ENCODE results near the gene MYO1D. TPM values are rescaled to one million over a fixed set of nuclear protein-coding genes. Genes with fewer than 3 reads are reported as not detected.

Gene MYO1D
- total RNA-seq, 1 experiment from 2014 or later, result 5.6 TPM

DNA sequence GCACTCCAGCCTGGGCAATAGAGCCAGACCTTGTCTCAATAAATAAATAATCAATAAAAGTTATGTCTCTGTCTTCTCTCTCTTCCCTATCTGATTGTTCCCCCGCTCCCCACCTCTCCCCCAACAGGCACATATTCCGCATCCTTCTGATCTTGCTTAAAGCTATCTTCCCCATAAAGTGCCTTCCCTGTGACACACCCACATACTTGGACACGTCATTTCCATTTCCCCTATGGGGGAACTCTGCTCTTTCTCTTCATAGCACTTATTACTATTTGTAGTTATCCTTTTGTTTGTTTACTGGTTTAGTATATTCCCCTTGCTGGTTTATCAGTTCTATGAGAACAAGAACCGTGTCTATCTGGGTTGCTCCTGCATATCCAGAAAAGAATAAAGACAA is 14.9 kb downstream of the MYO1D start:
- H3K4me2 ChIP-seq (ENCODE audit: low read depth, low read length, poor library complexity, severe bottlenecking), result no peak overlapping the region
- no peak overlapping the region for H2AFZ ChIP-seq (ENCODE audit: low read length)
- H3K9ac ChIP-seq (ENCODE audit: low read length), result no peak overlapping the region
- no peaks in the 10 kb centered on the region for H3K36me3 ChIP-seq (ENCODE audit: insufficient read depth, low read length)
- H3K9me3 ChIP-seq (ENCODE audit: low read length), result no peaks in the 10 kb centered on the region
- H3K27ac ChIP-seq (ENCODE audit: low read length), result no peak overlapping the region
- H3K4me3 ChIP-seq (ENCODE audit: low read length), result no peak overlapping the region
- H4K20me1 ChIP-seq (ENCODE audit: insufficient read depth, low read depth, low read length), result no peaks in the 10 kb centered on the region
- no peaks in the 10 kb centered on the region for H3K27me3 ChIP-seq (ENCODE audit: low read length)
- no peaks in the 10 kb centered on the region for H3K4me1 ChIP-seq (ENCODE audit: low read length)
- no peaks in the 10 kb centered on the region for H3K79me2 ChIP-seq (ENCODE audit: low read length)
- no peak for DNase-seq
- no peaks in the 10 kb centered on the region for H3K9me2 ChIP-seq (replicated peaks; ENCODE audit: insufficient read depth, low read length)

DNA sequence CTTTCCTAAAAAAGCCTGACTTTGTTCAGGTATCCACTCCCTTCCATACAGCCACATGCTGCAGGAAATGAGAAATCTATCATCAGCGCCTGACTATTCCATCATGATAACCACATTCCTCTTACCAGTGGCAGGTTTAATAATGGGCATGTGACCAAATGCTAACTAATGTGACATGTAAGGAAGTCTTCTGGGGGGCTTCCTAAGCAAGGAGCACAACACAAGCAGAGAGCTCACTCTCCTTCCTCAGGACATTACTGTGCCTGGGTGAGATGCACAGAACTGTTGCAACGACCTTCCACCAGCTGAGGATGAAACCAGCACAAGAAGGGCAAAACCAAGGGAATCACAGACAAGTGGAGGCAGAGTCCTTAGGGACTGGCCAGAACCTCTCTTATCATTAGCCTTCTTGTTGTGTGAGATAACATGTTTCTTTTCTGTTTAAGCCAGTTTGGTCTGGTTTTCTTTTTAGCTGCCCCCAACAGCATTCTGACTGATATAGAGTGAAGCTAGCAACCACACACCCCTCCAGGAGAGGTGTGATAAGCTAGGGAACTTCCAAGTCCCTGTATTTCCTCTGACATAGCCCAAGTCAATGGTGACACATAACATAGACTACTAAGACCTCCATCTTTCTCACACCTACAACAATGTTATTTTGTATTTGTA is 16.9 kb downstream of the MYO1D start:
- Histone ChIP-seq H3K4me1 (ENCODE audit: low read length) (no peaks in the 10 kb centered on the region), H3K9me2 (replicated peaks; ENCODE audit: insufficient read depth, low read length) (no peaks in the 10 kb centered on the region), H3K9me3 (ENCODE audit: low read length) (no peaks in the 10 kb centered on the region), H3K4me3 (ENCODE audit: low read length) (no peak overlapping the region), H3K79me2 (ENCODE audit: low read length) (no peaks in the 10 kb centered on the region), H3K36me3 (ENCODE audit: insufficient read depth, low read length) (no peaks in the 10 kb centered on the region), H3K27me3 (ENCODE audit: low read length) (no peaks in the 10 kb centered on the region), H4K20me1 (ENCODE audit: insufficient read depth, low read depth, low read length) (no peaks in the 10 kb centered on the region), H2AFZ (ENCODE audit: low read length) (no peak overlapping the region), H3K9ac (ENCODE audit: low read length) (no peak overlapping the region), H3K27ac (ENCODE audit: low read length) (no peak overlapping the region), H3K4me2 (ENCODE audit: low read depth, low read length, poor library complexity, severe bottlenecking) (no peak overlapping the region)
- no peak for DNase-seq

DNA sequence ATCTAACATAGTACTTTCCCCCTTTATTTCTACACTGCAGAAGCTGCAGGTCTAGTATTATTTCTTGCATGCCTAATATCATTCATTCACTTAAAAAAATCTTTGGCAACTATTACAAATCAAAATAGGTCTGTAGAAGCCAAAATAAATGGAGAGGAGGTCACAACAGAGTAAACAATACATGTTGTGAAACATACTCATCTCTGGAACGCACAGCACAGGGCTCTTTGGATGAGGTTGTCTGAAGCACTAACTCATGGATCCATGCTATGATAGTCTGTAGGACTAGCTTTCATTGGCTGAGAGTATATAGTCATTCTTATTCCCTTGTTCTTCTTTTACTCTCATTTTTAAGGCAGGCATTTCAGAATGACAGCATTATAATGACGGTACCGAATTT is 21.3 kb downstream of the MYO1D start:
- Histone ChIP-seq H3K79me2 (ENCODE audit: low read length) (no peaks in the 10 kb centered on the region), H3K4me2 (ENCODE audit: low read depth, low read length, poor library complexity, severe bottlenecking) (no peak overlapping the region), H3K9ac (ENCODE audit: low read length) (no peak overlapping the region), H3K4me1 (ENCODE audit: low read length) (no peaks in the 10 kb centered on the region), H3K36me3 (ENCODE audit: insufficient read depth, low read length) (no peaks in the 10 kb centered on the region), H4K20me1 (ENCODE audit: insufficient read depth, low read depth, low read length) (no peaks in the 10 kb centered on the region), H3K9me3 (ENCODE audit: low read length) (no peaks in the 10 kb centered on the region), H3K4me3 (ENCODE audit: low read length) (no peak overlapping the region), H3K27me3 (ENCODE audit: low read length) (no peaks in the 10 kb centered on the region), H2AFZ (ENCODE audit: low read length) (no peak overlapping the region), H3K27ac (ENCODE audit: low read length) (no peak overlapping the region), H3K9me2 (replicated peaks; ENCODE audit: insufficient read depth, low read length) (no peaks in the 10 kb centered on the region)
- no peak for DNase-seq

DNA sequence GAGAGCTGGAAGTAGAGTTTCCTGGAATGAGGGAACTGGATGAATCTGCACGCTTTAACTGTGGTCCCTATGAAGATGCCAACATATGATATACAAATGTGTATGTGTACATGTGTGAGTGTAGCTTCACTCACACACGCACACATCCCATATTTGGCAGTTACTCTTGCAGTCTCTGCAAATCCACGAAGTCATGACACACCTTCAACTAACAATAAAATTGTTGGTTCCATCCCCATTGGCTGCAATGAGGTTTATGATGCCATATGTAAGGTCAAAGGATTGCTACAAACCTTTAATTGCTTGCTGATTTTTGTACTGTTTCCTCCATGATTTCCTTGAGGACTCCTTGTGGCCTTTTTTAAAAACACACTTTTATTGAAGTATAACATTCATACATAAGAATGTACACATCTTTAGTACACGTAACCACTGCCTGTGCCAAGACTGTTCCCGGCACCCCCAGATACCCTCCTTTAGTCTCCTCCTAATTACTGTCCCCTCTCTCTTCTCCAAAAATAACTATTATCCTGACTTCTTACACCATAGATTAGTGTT is 22.0 kb downstream of the MYO1D start:
- no peak overlapping the region for H3K4me3 ChIP-seq (ENCODE audit: low read length)
- DNase-seq, result no peak
- H3K27ac ChIP-seq (ENCODE audit: low read length), result no peak overlapping the region
- H3K9me2 ChIP-seq (replicated peaks; ENCODE audit: insufficient read depth, low read length), result no peaks in the 10 kb centered on the region
- no peaks in the 10 kb centered on the region for H4K20me1 ChIP-seq (ENCODE audit: insufficient read depth, low read depth, low read length)
- no peaks in the 10 kb centered on the region for H3K9me3 ChIP-seq (ENCODE audit: low read length)
- no peaks in the 10 kb centered on the region for H3K27me3 ChIP-seq (ENCODE audit: low read length)
- no peaks in the 10 kb centered on the region for H3K36me3 ChIP-seq (ENCODE audit: insufficient read depth, low read length)
- no peak overlapping the region for H3K4me2 ChIP-seq (ENCODE audit: low read depth, low read length, poor library complexity, severe bottlenecking)
- no peaks in the 10 kb centered on the region for H3K4me1 ChIP-seq (ENCODE audit: low read length)
- H2AFZ ChIP-seq (ENCODE audit: low read length), result no peak overlapping the region
- H3K79me2 ChIP-seq (ENCODE audit: low read length), result no peaks in the 10 kb centered on the region
- H3K9ac ChIP-seq (ENCODE audit: low read length), result no peak overlapping the region

DNA sequence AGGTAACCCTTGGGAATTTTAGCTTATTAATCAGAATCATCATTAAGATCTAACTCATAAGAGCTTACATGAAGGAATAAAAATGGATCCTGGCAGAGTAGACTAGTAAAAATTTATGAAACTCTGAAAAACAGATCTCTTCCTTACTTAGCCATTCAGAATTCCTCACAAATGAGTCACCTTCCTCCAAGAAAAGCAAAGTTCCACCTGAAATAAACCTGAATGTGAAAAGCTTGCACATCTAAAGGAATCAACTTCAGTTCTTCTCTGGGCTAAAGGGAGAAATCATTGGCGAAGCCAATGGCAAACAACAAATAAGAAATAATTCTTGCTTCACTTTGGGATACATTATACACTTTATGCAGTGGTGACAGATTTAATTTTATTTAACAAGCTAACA is 22.7 kb downstream of the MYO1D start:
- no peaks in the 10 kb centered on the region for H4K20me1 ChIP-seq (ENCODE audit: insufficient read depth, low read depth, low read length)
- H3K4me2 ChIP-seq (ENCODE audit: low read depth, low read length, poor library complexity, severe bottlenecking), result no peak overlapping the region
- H3K4me1 ChIP-seq (ENCODE audit: low read length), result no peaks in the 10 kb centered on the region
- no peaks in the 10 kb centered on the region for H3K79me2 ChIP-seq (ENCODE audit: low read length)
- H3K9me2 ChIP-seq (replicated peaks; ENCODE audit: insufficient read depth, low read length), result no peaks in the 10 kb centered on the region
- H3K9ac ChIP-seq (ENCODE audit: low read length), result no peak overlapping the region
- no peak for DNase-seq
- no peaks in the 10 kb centered on the region for H3K9me3 ChIP-seq (ENCODE audit: low read length)
- H2AFZ ChIP-seq (ENCODE audit: low read length), result no peak overlapping the region
- no peaks in the 10 kb centered on the region for H3K27me3 ChIP-seq (ENCODE audit: low read length)
- H3K27ac ChIP-seq (ENCODE audit: low read length), result no peak overlapping the region
- H3K4me3 ChIP-seq (ENCODE audit: low read length), result no peak overlapping the region
- no peaks in the 10 kb centered on the region for H3K36me3 ChIP-seq (ENCODE audit: insufficient read depth, low read length)

DNA sequence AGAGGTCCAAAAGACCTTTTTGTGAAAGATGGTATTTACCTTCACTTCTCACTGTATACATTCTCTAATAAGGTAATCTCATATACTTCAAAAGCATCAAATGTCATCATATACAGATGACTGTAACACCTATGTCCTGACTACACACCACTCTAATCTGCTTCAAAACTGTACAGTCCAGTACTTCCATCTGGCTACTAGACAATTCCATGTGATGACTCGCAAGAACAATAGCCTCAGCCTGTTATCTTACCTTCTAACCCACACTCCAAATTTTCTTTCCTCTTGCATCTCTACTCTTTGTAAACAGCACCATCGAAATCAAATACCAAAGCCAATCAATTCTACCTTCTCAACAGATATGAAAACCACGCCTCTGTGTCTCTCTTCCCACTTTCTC is 24.1 kb downstream of the MYO1D start:
- Histone ChIP-seq H3K4me3 (ENCODE audit: low read length) (no peak overlapping the region), H3K79me2 (ENCODE audit: low read length) (no peaks in the 10 kb centered on the region), H3K4me2 (ENCODE audit: low read depth, low read length, poor library complexity, severe bottlenecking) (no peak overlapping the region), H3K9ac (ENCODE audit: low read length) (no peak overlapping the region), H4K20me1 (ENCODE audit: insufficient read depth, low read depth, low read length) (no peaks in the 10 kb centered on the region), H3K27ac (ENCODE audit: low read length) (no peak overlapping the region), H3K4me1 (ENCODE audit: low read length) (no peaks in the 10 kb centered on the region), H3K9me2 (replicated peaks; ENCODE audit: insufficient read depth, low read length) (no peaks in the 10 kb centered on the region), H3K27me3 (ENCODE audit: low read length) (no peaks in the 10 kb centered on the region), H2AFZ (ENCODE audit: low read length) (no peak overlapping the region), H3K36me3 (ENCODE audit: insufficient read depth, low read length) (no peaks in the 10 kb centered on the region), H3K9me3 (ENCODE audit: low read length) (no peaks in the 10 kb centered on the region)
- DNase-seq, result no peak

DNA sequence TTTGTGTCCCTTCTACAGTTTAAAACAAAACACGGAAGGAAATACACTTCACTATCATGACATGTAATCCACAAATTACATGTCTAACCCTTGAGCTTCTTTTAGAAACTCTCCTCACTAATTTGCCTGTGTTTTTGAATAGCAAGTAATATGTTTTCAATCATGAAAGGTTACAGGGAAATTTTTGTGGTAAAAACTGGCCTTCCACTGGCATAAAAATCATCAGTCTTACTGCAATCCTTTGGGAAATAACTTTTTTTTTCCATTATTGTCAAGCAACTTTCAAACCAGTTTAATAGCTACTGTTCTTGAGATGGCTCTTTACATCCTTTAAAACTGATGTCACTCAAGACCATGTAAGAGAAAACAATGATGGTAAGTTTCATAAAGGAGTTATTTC is 27.0 kb downstream of the MYO1D start:
- H3K79me2 ChIP-seq (ENCODE audit: low read length), result no peaks in the 10 kb centered on the region
- no peak overlapping the region for H2AFZ ChIP-seq (ENCODE audit: low read length)
- no peaks in the 10 kb centered on the region for H3K9me2 ChIP-seq (replicated peaks; ENCODE audit: insufficient read depth, low read length)
- no peaks in the 10 kb centered on the region for H3K27me3 ChIP-seq (ENCODE audit: low read length)
- DNase-seq, result no peak
- no peak overlapping the region for H3K4me3 ChIP-seq (ENCODE audit: low read length)
- H3K9ac ChIP-seq (ENCODE audit: low read length), result no peak overlapping the region
- no peaks in the 10 kb centered on the region for H3K9me3 ChIP-seq (ENCODE audit: low read length)
- H3K4me1 ChIP-seq (ENCODE audit: low read length), result no peaks in the 10 kb centered on the region
- H3K4me2 ChIP-seq (ENCODE audit: low read depth, low read length, poor library complexity, severe bottlenecking), result no peak overlapping the region
- H4K20me1 ChIP-seq (ENCODE audit: insufficient read depth, low read depth, low read length), result no peaks in the 10 kb centered on the region
- H3K27ac ChIP-seq (ENCODE audit: low read length), result no peak overlapping the region
- H3K36me3 ChIP-seq (ENCODE audit: insufficient read depth, low read length), result no peaks in the 10 kb centered on the region

DNA sequence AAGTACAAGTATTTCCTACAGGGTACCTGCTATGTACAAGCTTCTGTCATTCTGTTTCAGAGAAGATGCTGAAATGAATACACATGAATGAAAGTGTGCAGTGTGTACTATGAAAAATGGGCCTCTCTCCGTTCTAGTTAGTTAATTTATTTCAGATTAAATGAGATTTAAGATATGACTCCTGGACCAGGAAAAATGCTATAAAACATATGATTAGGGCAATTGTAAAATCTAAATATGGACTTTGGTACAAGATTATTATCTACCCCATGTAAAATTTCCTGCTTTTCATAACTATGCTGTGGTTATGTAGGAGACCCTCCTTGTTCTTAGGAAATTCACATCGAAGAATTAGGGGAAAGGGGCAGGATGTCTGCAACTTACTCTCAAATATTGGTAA is 28.9 kb downstream of the MYO1D start:
- no peak overlapping the region for H2AFZ ChIP-seq (ENCODE audit: low read length)
- no peaks in the 10 kb centered on the region for H3K4me1 ChIP-seq (ENCODE audit: low read length)
- H3K4me2 ChIP-seq (ENCODE audit: low read depth, low read length, poor library complexity, severe bottlenecking), result no peak overlapping the region
- no peaks in the 10 kb centered on the region for H3K36me3 ChIP-seq (ENCODE audit: insufficient read depth, low read length)
- no peaks in the 10 kb centered on the region for H3K27me3 ChIP-seq (ENCODE audit: low read length)
- no peak overlapping the region for H3K27ac ChIP-seq (ENCODE audit: low read length)
- H3K79me2 ChIP-seq (ENCODE audit: low read length), result no peaks in the 10 kb centered on the region
- no peak for DNase-seq
- H3K9me2 ChIP-seq (replicated peaks; ENCODE audit: insufficient read depth, low read length), result no peaks in the 10 kb centered on the region
- no peaks in the 10 kb centered on the region for H3K9me3 ChIP-seq (ENCODE audit: low read length)
- no peak overlapping the region for H3K9ac ChIP-seq (ENCODE audit: low read length)
- no peaks in the 10 kb centered on the region for H4K20me1 ChIP-seq (ENCODE audit: insufficient read depth, low read depth, low read length)
- H3K4me3 ChIP-seq (ENCODE audit: low read length), result no peak overlapping the region

All from Karpas-422 (cell line).